Kidney (tissue), 14 donors: ENCODE data around the gene RBM19. TPM values are rescaled to one million over a fixed set of nuclear protein-coding genes. Genes with fewer than 3 reads are reported as not detected.
"Not testable (repeated sequence)": the region's sequence is repeated elsewhere in the genome, so short reads cannot be mapped to it uniquely, and the experiment has no call there.

Experiments used
- DNase-seq, 5 donors: peaks; one replicate each; pipeline ENCODE4 v3.0.0-alpha.2; 2013 to 2020
- FAIRE-seq: peaks from 2 replicates; lab custom pipeline; 2012; peaks lifted over from hg19 to GRCh38; lab: Jason Lieb, UNC
- H3K27ac ChIP-seq, 2 donors: one replicate each; pipeline ENCODE4 v1.7.0; 2013; ENCODE audit warnings: low read depth in 2 of 2, low read length in 2 of 2, inconsistent platforms in 1 of 2
- H3K27me3 ChIP-seq: one replicate; pipeline ENCODE4 v1.7.1; 2013; ENCODE audit warnings: low read length, inconsistent platforms; ENCODE audit not compliant: control insufficient read depth, insufficient read depth
- H3K36me3 ChIP-seq, 3 donors: one replicate each; pipeline versions ENCODE4 v1.7.0 to v1.7.1; 2013; ENCODE audit warnings: low read length in 3 of 3, control low read depth in 1 of 3, inconsistent platforms in 1 of 3; ENCODE audit not compliant: insufficient read depth in 3 of 3, control insufficient read depth in 2 of 3
- H3K4me1 ChIP-seq, 3 donors: one replicate each; pipeline versions ENCODE4 v1.7.0 to v1.7.1; 2013; ENCODE audit warnings: low read length in 3 of 3, inconsistent platforms in 1 of 3, low read depth in 1 of 3; ENCODE audit not compliant: control insufficient read depth in 2 of 3, insufficient read depth in 2 of 3
- H3K4me3 ChIP-seq, 3 donors: one replicate each; pipeline versions ENCODE4 v1.7.0 to v1.8.1; 2013; ENCODE audit warnings: low read length in 3 of 3, control low read depth in 1 of 3, inconsistent platforms in 1 of 3
- H3K9ac ChIP-seq, 3 donors: one replicate each; pipeline versions ENCODE4 v1.7.0 to v1.7.1; 2013; ENCODE audit warnings: low read length in 3 of 3, control low read depth in 1 of 3, inconsistent platforms in 1 of 3
- H3K9me3 ChIP-seq, 3 donors: one replicate each; pipeline versions ENCODE4 v1.7.0 to v1.7.1; 2013; ENCODE audit warnings: low read length in 3 of 3, control low read depth in 1 of 3, inconsistent platforms in 1 of 3; ENCODE audit not compliant: control insufficient read depth in 2 of 3, insufficient read depth in 1 of 3
- intact Hi-C: fragments of 100-400 bp; cut with DNase I; formaldehyde crosslinking; loops from one replicate; pipeline ENCODE4 v1.11.1; 2022
- polyA plus RNA-seq: library from polyadenylated mRNA; stranded (reverse); fragments of 350-450 nt; fragmentation: Illumina TruSeq; extraction: RNeasy Lipid Tissue Mini Kit (QIAGEN cat#74804); gene quantifications from one replicate; pipeline ENCODE4 v1.2.3, GENCODE V29; 2014; ENCODE audit warnings: low read depth, low replicate concordance; ENCODE audit not compliant: insufficient read depth
- total RNA-seq: library from RNA; stranded (reverse); fragmentation: NEBNext Ultra II Directional; extraction: Animal tissue kit (Norgen Biotek cat#: 25700); gene quantifications from one replicate; pipeline ENCODE4 v1.2.1, GENCODE V29; 2021
- TF ChIP-seq, protein P1 (sequence below): IDR thresholded peaks from 3 replicates; pipeline ENCODE4 v1.5.1; 2012; ENCODE audit warnings: mild to moderate bottlenecking, moderate library complexity, borderline replicate concordance; ENCODE audit not compliant: insufficient read depth; ENCODE audit errors: extremely low read depth
- donor health status: control.
- donor health status: control.
- donor health status: control.
- donor health status: control.
- donor health status: control.
- donor health status: DM: yes; HTN: yes; CAD: no.
- donor health status: Normal renal cell carcinoma (clear cell type).

Gene RBM19
- total and polyA plus RNA-seq, 2 donors from 2014 or later, result 12.3 to 34.7 TPM

- no peak overlapping the region for H3K9ac ChIP-seq
- intact Hi-C loops, result no loop called here
- H3K27ac ChIP-seq, result no peak overlapping the region
- FAIRE-seq (no peak), DNase-seq (no peak)
- TF ChIP-seq, protein P1, sequence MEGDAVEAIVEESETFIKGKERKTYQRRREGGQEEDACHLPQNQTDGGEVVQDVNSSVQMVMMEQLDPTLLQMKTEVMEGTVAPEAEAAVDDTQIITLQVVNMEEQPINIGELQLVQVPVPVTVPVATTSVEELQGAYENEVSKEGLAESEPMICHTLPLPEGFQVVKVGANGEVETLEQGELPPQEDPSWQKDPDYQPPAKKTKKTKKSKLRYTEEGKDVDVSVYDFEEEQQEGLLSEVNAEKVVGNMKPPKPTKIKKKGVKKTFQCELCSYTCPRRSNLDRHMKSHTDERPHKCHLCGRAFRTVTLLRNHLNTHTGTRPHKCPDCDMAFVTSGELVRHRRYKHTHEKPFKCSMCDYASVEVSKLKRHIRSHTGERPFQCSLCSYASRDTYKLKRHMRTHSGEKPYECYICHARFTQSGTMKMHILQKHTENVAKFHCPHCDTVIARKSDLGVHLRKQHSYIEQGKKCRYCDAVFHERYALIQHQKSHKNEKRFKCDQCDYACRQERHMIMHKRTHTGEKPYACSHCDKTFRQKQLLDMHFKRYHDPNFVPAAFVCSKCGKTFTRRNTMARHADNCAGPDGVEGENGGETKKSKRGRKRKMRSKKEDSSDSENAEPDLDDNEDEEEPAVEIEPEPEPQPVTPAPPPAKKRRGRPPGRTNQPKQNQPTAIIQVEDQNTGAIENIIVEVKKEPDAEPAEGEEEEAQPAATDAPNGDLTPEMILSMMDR, result no peak
- H3K9me3 ChIP-seq, result no peaks in the 10 kb centered on the region
- H3K36me3 ChIP-seq, result no peaks in the 10 kb centered on the region
- peaks cover 2% of the 10 kb centered on the region for H3K27me3 ChIP-seq
- H3K4me3 ChIP-seq, result no peak overlapping the region
- no peaks in the 10 kb centered on the region for H3K4me1 ChIP-seq
Observed at GRCh38 chr12:114001511-114002340, 35.6 kb upstream of the RBM19 start.

- TF ChIP-seq, protein P1, result no peak
- intact Hi-C loops, result no loop called here
- DNase-seq (no peak), FAIRE-seq (no peak)
- no peak overlapping the region for H3K27ac ChIP-seq
- no peaks in the 10 kb centered on the region for H3K9me3 ChIP-seq
- H3K4me1 ChIP-seq, result no peaks in the 10 kb centered on the region
- H3K27me3 ChIP-seq, result peaks cover 1% of the 10 kb centered on the region
- H3K9ac ChIP-seq, result no peak overlapping the region
- H3K36me3 ChIP-seq, result no peaks in the 10 kb centered on the region
- H3K4me3 ChIP-seq, result no peak overlapping the region
Observed at GRCh38 chr12:114000861-114001260, 34.7 kb upstream of the RBM19 start.

- H3K36me3 ChIP-seq, DNase-seq, intact Hi-C loops, H3K4me3 ChIP-seq, H3K9me3 ChIP-seq, H3K27ac ChIP-seq, FAIRE-seq, H3K9ac ChIP-seq, H3K4me1 ChIP-seq, H3K27me3 ChIP-seq: not testable (repeated sequence)
Observed at GRCh38 chr12:114000261-114000660, 34.1 kb upstream of the RBM19 start.

- TF ChIP-seq, protein P1, result no peak
- Histone ChIP-seq H3K9me3 (no peaks in the 10 kb centered on the region), H3K4me1 (no peaks in the 10 kb centered on the region), H3K27me3 (no peaks in the 10 kb centered on the region), H3K27ac (no peak overlapping the region), H3K9ac (no peak overlapping the region), H3K36me3 (no peaks in the 10 kb centered on the region), H3K4me3 (no peak overlapping the region)
- no peak for DNase-seq
- intact Hi-C loops, result no loop called here
- no peak for FAIRE-seq
Observed at GRCh38 chr12:113997365-113997764, 31.2 kb upstream of the RBM19 start.
